ENCODE results near the gene ZNF780A. TPM values are rescaled to one million over a fixed set of nuclear protein-coding genes. Genes with fewer than 3 reads are reported as not detected.
"Not testable (repeated sequence)": the region's sequence is repeated elsewhere in the genome, so short reads cannot be mapped to it uniquely, and the experiment has no call there.

The ZNF780A gene
- total RNA-seq: 10 to 100 TPM; 13.8 to 15.0 TPM

GRCh38 chr19:40090241-40091204 lies at the start of gene ZNF780A:
Gene ZNF780A, minus strand, starts transcription at chr19:40090943. Its CDS starts 6,190 bp downstream, at chr19:40084753.
- Mint-ChIP-seq H3K4me3 (peak within 1 kb of the TSS; percentile 99 to 100), H3K27ac (peak within 1 kb of the TSS; percentile 100), H3K4me1 (ENCODE audit: low read depth) (peaks cover 36% of the 10 kb centered on the region), H3K9me3 (peaks cover 0 to 6% of the 10 kb centered on the region in 2 donors), H3K27me3 (ENCODE audit: low read depth) (no peaks in the 10 kb centered on the region), H3K36me3 (ENCODE audit: insufficient read depth in 2 of 2) (peaks cover 10 to 13% of the 10 kb centered on the region in 2 donors)
- DNase-seq: peak; percentile 83 to 84
- ATAC-seq (replicated peaks in 1 of 2): peak; percentile 93 to 95

GRCh38 chr19:40139533-40140287 lies 49.0 kb upstream of the ZNF780A start:
- H3K4me3 Mint-ChIP-seq: no peak overlapping the region
- no peak for DNase-seq
- peak; percentile 36 to 38 for ATAC-seq (replicated peaks in 1 of 2)
- H3K4me1 Mint-ChIP-seq (ENCODE audit: low read depth): peaks cover 17% of the 10 kb centered on the region
- peaks cover 7% of the 10 kb centered on the region for H3K27me3 Mint-ChIP-seq (ENCODE audit: low read depth)
- no peaks in the 10 kb centered on the region for H3K36me3 Mint-ChIP-seq (ENCODE audit: insufficient read depth in 2 of 2)
- H3K9me3 Mint-ChIP-seq: no peaks in the 10 kb centered on the region
- no peak overlapping the region for H3K27ac Mint-ChIP-seq

GRCh38 chr19:40136818-40137217 lies 46.1 kb upstream of the ZNF780A start:
- no peak overlapping the region for H3K27ac Mint-ChIP-seq
- no peaks in the 10 kb centered on the region for H3K4me1 Mint-ChIP-seq (ENCODE audit: low read depth)
- no peak for DNase-seq
- no peak for ATAC-seq (replicated peaks in 1 of 2)
- no peaks in the 10 kb centered on the region for H3K36me3 Mint-ChIP-seq (ENCODE audit: insufficient read depth in 2 of 2)
- peaks cover 15% of the 10 kb centered on the region for H3K27me3 Mint-ChIP-seq (ENCODE audit: low read depth)
- no peak overlapping the region for H3K4me3 Mint-ChIP-seq
- H3K9me3 Mint-ChIP-seq: no peaks in the 10 kb centered on the region

GRCh38 chr19:40134866-40135265 lies 44.1 kb upstream of the ZNF780A start:
- no peak for ATAC-seq (replicated peaks in 1 of 2)
- Mint-ChIP-seq H3K36me3 (ENCODE audit: insufficient read depth in 2 of 2) (no peaks in the 10 kb centered on the region), H3K4me3 (no peak overlapping the region), H3K9me3 (no peaks in the 10 kb centered on the region), H3K27ac (no peak overlapping the region), H3K4me1 (ENCODE audit: low read depth) (no peaks in the 10 kb centered on the region), H3K27me3 (ENCODE audit: low read depth) (peaks cover 31% of the 10 kb centered on the region)
- no peak for DNase-seq

GRCh38 chr19:40133491-40133890 lies 42.7 kb upstream of the ZNF780A start:
- DNase-seq (no peak), ATAC-seq (replicated peaks in 1 of 2) (no peak)
- no peak overlapping the region for H3K4me3 Mint-ChIP-seq
- H3K27ac Mint-ChIP-seq: no peak overlapping the region
- H3K4me1 Mint-ChIP-seq (ENCODE audit: low read depth): no peaks in the 10 kb centered on the region
- H3K27me3 Mint-ChIP-seq (ENCODE audit: low read depth): peaks cover 40% of the 10 kb centered on the region
- peaks cover 5% of the 10 kb centered on the region in 2 donors for H3K9me3 Mint-ChIP-seq
- peaks cover 2 to 4% of the 10 kb centered on the region in 2 donors for H3K36me3 Mint-ChIP-seq (ENCODE audit: insufficient read depth in 2 of 2)

- peaks cover 5% of the 10 kb centered on the region in 2 donors for H3K9me3 Mint-ChIP-seq
Observed at GRCh38 chr19:40130013-40130412, 39.3 kb upstream of the ZNF780A start.

GRCh38 chr19:40129425-40129824 lies 38.7 kb upstream of the ZNF780A start:
- Mint-ChIP-seq H3K4me3 (no peak overlapping the region), H3K36me3 (ENCODE audit: insufficient read depth in 2 of 2) (peaks cover 2 to 4% of the 10 kb centered on the region in 2 donors), H3K4me1 (ENCODE audit: low read depth) (no peaks in the 10 kb centered on the region), H3K27ac (no peak overlapping the region), H3K27me3 (ENCODE audit: low read depth) (peaks cover 60% of the 10 kb centered on the region), H3K9me3 (peaks cover 5% of the 10 kb centered on the region in 2 donors)
- ATAC-seq (replicated peaks in 1 of 2) (no peak), DNase-seq (no peak)

More at GRCh38 chr19:40130013-40130412, 39.3 kb upstream of the ZNF780A start:
- Mint-ChIP-seq H3K36me3 (ENCODE audit: insufficient read depth in 2 of 2) (peaks cover 2 to 4% of the 10 kb centered on the region in 2 donors), H3K27me3 (ENCODE audit: low read depth) (peaks cover 60% of the 10 kb centered on the region), H3K4me3 (no peak overlapping the region), H3K4me1 (ENCODE audit: low read depth) (no peaks in the 10 kb centered on the region), H3K27ac (no peak overlapping the region)
- DNase-seq (no peak), ATAC-seq (replicated peaks in 1 of 2) (no peak)

GRCh38 chr19:40128991-40129390 lies 38.2 kb upstream of the ZNF780A start:
- ATAC-seq (replicated peaks in 1 of 2): no peak
- DNase-seq: no peak
- Mint-ChIP-seq H3K9me3 (peaks cover 5% of the 10 kb centered on the region in 2 donors), H3K4me3 (no peak overlapping the region), H3K27me3 (ENCODE audit: low read depth) (peaks cover 60% of the 10 kb centered on the region), H3K36me3 (ENCODE audit: insufficient read depth in 2 of 2) (peaks cover 2 to 4% of the 10 kb centered on the region in 2 donors), H3K4me1 (ENCODE audit: low read depth) (no peaks in the 10 kb centered on the region), H3K27ac (no peak overlapping the region)

- ATAC-seq (replicated peaks in 1 of 2): no peak
- no peak overlapping the region for H3K4me3 Mint-ChIP-seq
Observed at GRCh38 chr19:40119380-40119779, 28.6 kb upstream of the ZNF780A start.

GRCh38 chr19:40118638-40119037 lies 27.9 kb upstream of the ZNF780A start:
- not testable (repeated sequence) for ATAC-seq (replicated peaks in 1 of 2); H3K9me3 Mint-ChIP-seq; H3K36me3 Mint-ChIP-seq (ENCODE audit: insufficient read depth in 2 of 2); H3K27ac Mint-ChIP-seq; DNase-seq; H3K4me1 Mint-ChIP-seq (ENCODE audit: low read depth); H3K4me3 Mint-ChIP-seq
- H3K27me3 Mint-ChIP-seq (ENCODE audit: low read depth): peaks cover 24% of the 10 kb centered on the region

More at GRCh38 chr19:40119380-40119779, 28.6 kb upstream of the ZNF780A start:
- Mint-ChIP-seq H3K36me3 (ENCODE audit: insufficient read depth in 2 of 2) (peaks cover 0 to 2% of the 10 kb centered on the region in 2 donors), H3K27ac (no peak overlapping the region), H3K4me1 (ENCODE audit: low read depth) (no peaks in the 10 kb centered on the region), H3K27me3 (ENCODE audit: low read depth) (peaks cover 24% of the 10 kb centered on the region), H3K9me3 (peaks cover 0 to 2% of the 10 kb centered on the region in 2 donors)
- DNase-seq: no peak

- no peaks in the 10 kb centered on the region for H3K4me1 Mint-ChIP-seq (ENCODE audit: low read depth)
- no peak for DNase-seq
- peaks cover 25% of the 10 kb centered on the region for H3K27me3 Mint-ChIP-seq (ENCODE audit: low read depth)
- H3K4me3 Mint-ChIP-seq: no peak overlapping the region
- peaks cover 0 to 2% of the 10 kb centered on the region in 2 donors for H3K9me3 Mint-ChIP-seq
- no peak for ATAC-seq (replicated peaks in 1 of 2)
- no peak overlapping the region for H3K27ac Mint-ChIP-seq
- H3K36me3 Mint-ChIP-seq (ENCODE audit: insufficient read depth in 2 of 2): peaks cover 1 to 2% of the 10 kb centered on the region in 2 donors
Observed at GRCh38 chr19:40116075-40116474, 25.3 kb upstream of the ZNF780A start.

GRCh38 chr19:40114119-40114518 lies 23.4 kb upstream of the ZNF780A start:
- not testable (repeated sequence) for H3K36me3 Mint-ChIP-seq (ENCODE audit: insufficient read depth in 2 of 2); ATAC-seq (replicated peaks in 1 of 2); H3K4me1 Mint-ChIP-seq (ENCODE audit: low read depth); H3K4me3 Mint-ChIP-seq; H3K9me3 Mint-ChIP-seq; H3K27ac Mint-ChIP-seq; DNase-seq
- H3K27me3 Mint-ChIP-seq (ENCODE audit: low read depth): peaks cover 19% of the 10 kb centered on the region

- not testable (repeated sequence) for ATAC-seq (replicated peaks in 1 of 2); H3K36me3 Mint-ChIP-seq (ENCODE audit: insufficient read depth in 2 of 2); H3K4me1 Mint-ChIP-seq (ENCODE audit: low read depth); H3K9me3 Mint-ChIP-seq; DNase-seq; H3K4me3 Mint-ChIP-seq; H3K27ac Mint-ChIP-seq
- peaks cover 19% of the 10 kb centered on the region for H3K27me3 Mint-ChIP-seq (ENCODE audit: low read depth)
Observed at GRCh38 chr19:40112271-40112670, 21.5 kb upstream of the ZNF780A start.
